ENCODE results near the gene SCN4A. TPM values are rescaled to one million over a fixed set of nuclear protein-coding genes. Genes with fewer than 3 reads are reported as not detected.

The SCN4A gene
- 3.0 TPM for total RNA-seq

DNA sequence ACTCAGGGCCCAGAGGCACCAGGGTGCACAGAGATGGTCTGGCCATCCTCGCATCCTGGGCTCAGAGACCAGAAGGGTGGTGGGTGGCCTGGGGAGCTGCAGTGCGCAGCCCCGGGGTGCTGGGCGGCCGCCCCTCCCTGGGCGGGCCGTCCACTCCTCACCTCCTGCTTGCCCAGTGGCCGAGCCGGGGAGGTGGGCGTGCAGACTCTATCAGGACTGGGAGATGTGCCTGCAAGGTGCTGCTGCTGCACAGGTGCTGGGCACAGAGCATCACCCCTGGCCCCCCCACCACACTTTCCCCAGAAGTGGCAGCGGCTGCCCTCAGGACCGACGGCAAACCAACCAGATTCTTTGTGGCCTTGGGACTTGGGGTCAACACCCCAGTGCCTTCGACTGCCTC lies at the start of gene SCN4A:
Gene SCN4A, minus strand, starts transcription at position 123 of the 400 bp plus-strand sequence. Its CDS starts 77 bp downstream, at position 46.

DNA sequence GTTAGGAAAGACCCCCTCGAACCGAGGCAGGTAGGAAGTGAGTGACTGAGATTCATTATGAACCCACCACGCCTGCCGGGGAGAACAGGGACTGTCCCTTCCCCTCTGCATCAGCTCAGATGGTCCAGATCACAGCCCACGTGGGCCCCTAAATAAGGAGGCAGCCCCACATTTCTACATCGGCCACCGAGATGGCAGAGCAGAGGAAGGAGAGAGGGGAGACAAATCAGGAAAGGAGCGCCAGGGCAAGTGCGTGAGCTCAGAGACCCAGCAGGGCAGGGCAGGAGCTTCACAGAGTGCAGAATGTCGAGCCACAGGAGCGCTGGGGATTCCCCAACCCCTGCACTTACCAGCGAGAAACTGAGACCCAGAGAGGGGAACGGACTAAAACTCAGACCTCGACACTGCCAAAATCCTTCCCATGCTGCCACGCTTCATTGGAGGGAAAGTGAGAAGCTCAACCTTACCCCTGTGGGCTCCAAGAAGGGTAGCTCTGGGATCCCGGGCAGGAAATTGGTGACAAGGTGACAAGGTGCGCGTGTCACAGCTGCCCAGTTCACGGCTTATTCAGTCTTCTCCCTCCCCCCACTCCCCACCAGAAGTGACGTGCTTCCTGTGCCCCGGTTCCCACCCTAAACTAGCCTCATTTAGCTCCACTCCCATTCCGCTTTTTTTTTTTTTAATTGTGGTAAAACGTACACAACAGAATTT lies 47.5 kb upstream of the SCN4A start, which contains the start of gene ICAM2:
Gene ICAM2, minus strand, starts transcription at position 578 of the 711 bp plus-strand sequence. CDS start 13,942 bp downstream, outside the sequence.

DNA sequence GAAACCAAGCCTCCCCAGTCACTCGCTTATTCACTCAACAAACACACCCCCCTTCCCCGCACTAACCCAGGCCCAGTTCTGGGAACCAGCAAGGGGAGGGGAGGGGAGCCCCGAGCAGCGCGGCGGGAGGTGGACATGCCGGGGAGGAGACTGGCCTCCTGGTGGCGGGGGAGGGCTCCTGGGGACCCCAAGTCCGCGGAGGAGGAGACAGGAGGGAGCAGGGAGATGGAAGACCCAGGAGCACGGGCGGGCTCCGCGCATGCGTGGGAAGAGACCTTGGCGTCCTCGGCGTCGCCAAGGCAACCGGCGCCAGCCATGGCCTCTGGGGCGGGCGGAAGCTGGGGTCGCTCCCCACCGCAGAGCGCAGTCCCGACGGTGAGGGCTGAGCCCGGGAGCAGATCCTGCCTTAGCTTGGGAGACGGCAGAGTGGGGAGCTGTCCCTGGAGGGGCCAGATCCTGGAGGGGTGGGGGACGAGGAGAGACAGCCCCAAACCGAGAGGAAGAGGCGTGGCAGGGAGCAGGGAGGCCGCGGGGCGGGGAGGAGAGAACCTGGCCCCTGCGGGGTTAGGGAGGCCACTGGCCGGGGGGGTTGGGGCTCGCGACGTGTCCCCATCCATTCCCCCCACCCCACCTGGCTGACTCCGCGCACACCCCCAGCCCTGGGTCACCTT lies 25.5 kb upstream of the SCN4A start, which contains the start of gene PRR29:
Gene PRR29, plus strand, starts transcription at position 302 of the 671 bp plus-strand sequence. Its CDS starts 14 bp downstream, at position 316.

DNA sequence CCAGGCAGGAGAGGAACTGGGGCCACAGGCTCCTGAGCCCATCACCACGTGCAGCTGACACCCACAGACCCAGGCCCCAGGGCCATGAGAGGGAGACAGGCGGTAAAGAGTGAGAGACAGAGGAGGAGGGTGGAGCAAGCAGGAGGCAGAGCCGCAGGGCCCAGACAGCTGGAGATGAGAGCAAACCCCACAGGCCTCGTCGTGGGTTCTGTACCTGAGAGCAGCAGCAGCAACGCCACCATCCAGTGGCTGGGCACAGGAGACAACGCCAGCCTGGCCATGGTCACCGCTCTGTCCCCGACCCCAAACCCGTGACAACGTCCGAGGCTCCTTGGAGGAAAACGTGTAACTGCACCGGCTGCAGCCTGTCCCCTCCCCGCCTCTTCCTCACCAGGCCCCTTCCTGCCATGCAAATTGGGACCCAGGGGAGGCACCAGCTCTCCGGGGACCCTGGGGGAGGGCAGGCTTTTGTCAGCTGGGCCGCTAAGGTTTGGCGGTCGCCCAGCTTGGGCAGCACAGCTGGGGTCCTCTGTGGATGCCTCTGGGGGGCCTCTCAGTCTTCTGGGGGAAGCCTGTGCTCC lies 40.6 kb downstream of the SCN4A start, which contains the start of gene CD79B:
Gene CD79B, minus strand, starts transcription at position 351 of the 581 bp plus-strand sequence. Its CDS starts 70 bp downstream, at position 281.

DNA sequence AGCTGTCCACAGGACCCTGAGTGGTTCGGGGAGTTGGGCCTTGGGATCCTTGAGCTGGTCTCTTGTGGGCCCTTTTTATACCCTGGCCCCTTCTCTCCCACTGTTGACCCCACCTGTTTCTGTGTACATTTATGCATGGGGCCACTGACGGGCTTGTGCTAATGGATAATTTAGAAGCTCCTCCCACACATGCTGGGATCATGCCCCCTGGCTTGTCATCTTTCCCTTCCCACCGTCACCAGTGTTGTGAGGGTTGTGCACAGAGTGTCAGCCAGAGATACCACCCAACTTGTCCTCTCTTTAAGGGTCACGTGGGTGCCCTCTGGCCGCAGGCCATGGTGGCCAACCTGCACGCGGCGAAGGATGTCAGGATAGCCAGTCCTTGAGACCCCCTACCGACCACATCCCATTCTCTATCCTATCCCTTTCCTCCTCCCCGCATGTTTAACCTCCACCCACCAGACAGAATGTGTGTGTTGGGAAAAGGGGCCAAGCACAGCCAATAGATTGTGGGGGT lies 53.9 kb downstream of the SCN4A start, which contains the start of gene GH1:
Gene GH1, minus strand, starts transcription at position 51 of the 517 bp plus-strand sequence. CDS start 63 bp downstream, outside the sequence.

DNA sequence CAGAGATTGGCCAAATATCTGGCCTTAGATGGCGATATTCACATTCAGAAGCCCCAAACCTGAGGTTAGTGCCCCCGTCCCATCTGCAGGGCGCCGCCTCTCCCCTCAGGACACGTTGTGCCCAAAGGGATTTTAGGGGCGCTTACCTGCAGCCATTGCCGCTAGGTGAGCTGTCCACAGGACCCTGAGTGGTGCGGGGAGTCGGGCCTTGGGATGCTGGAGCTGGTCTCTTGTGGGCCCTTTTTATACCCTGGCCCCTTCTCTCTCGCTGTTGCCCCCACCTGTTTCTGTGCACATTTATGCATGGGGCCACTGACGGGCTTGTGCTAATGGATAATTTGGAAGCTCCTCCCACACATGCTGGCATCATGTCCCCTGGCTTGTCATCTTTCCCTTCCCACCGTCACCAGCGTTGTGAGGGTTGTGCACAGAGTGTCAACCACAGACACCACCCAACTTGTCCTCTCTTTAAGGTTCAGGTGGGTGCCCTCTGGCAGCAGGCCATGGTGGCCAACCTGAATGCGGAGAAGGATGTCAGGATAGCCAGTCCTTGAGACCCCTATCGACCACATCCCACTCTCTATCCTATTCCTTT lies 61.6 kb downstream of the SCN4A start, which contains the start of gene CSHL1:
Gene CSHL1, minus strand, starts transcription at position 218 of the 595 bp plus-strand sequence. Its CDS starts 62 bp downstream, at position 156.

DNA sequence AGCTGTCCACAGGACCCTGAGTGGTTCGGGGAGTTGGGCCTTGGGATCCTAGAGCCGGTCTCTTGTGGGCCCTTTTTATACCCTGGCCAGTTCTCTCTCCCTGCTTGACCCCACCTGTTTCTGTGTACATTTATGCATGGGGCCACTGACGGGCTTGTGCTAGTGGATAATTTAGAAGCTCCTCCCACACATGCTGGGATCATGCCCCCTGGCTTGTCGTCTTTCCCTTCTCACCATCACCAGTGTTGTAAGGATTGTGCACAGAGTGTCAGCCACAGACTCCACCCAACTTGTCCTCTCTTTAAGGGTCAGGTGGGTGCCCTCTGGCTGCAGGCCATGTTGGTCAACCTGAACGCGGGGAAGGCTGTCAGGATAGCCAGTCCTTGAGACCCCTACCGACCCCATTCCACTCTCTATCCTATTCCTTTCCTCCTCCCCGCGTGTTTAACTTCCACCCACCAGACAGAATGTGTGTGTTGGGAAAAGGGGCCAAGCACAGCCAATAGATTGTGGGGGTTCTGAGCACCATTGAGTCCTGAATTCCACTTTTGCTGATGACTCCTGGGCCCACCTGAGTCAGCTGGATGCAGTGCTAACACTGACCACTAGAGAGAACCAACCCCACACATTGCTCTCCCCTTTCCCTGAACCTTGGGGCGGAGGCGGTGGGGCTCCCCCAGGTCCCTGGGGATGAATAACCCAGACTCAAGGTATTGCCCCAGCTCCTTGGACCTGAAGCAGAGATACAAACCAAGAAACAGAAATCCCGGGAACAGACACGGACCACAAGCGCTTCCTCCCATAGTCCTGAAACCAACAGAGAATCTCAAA lies 76.0 kb downstream of the SCN4A start, which contains the start of gene CSH1:
Gene CSH1, minus strand, starts transcription at position 51 of the 831 bp plus-strand sequence. CDS start 63 bp downstream, outside the sequence.

Other genes starting within 250 kb of the SCN4A start
- gene STRADA, start 231.1 kb downstream of the SCN4A start, total RNA-seq, result 39.4 TPM
- 79.0 TPM for gene CCDC47, start 199.3 kb downstream of the SCN4A start, total RNA-seq
- 147 TPM for gene DDX42, start 198.7 kb downstream of the SCN4A start, total RNA-seq
- 57.5 TPM for gene PSMC5, start 145.5 kb downstream of the SCN4A start, total RNA-seq
- 46.6 TPM for gene FTSJ3, start 145.3 kb downstream of the SCN4A start, total RNA-seq
- gene SMARCD2, start 130.2 kb downstream of the SCN4A start, total RNA-seq, result 65.5 TPM
- not detected for gene CSH2, start 99.2 kb downstream of the SCN4A start, total RNA-seq
- not detected for gene GH2, start 91.0 kb downstream of the SCN4A start, total RNA-seq
- gene CSH1, start 76.3 kb downstream of the SCN4A start, total RNA-seq, result not detected
- not detected for gene CSHL1, start 61.7 kb downstream of the SCN4A start, total RNA-seq
- gene GH1, start 54.1 kb downstream of the SCN4A start, total RNA-seq, result not detected
- 0.77 TPM for gene CD79B, start 40.6 kb downstream of the SCN4A start, total RNA-seq
- 0.44 TPM for gene PRR29, start 25.4 kb upstream of the SCN4A start, total RNA-seq
- 21.7 TPM for gene ICAM2, start 47.7 kb upstream of the SCN4A start, total RNA-seq
- 20.7 TPM for gene ERN1, start 157.2 kb upstream of the SCN4A start, total RNA-seq